Neutrophil (primary cell): ENCODE results near the gene ARRDC2.

Source experiments
- H3K27ac ChIP-seq: fragments of 200-600 bp; sonication (generic); 2 replicates; pipeline ENCODE4 v1.5.1; 2016; ENCODE audit warnings: mild to moderate bottlenecking, moderate library complexity
- H3K27me3 ChIP-seq: fragments of 200-600 bp; sonication (generic); 2 replicates; pipeline ENCODE4 v1.6.0; 2016; ENCODE audit warnings: mild to moderate bottlenecking
- H3K36me3 ChIP-seq: fragments of 200-600 bp; sonication (generic); 2 replicates; pipeline ENCODE4 v1.5.1; 2017
- H3K4me1 ChIP-seq, 2 experiments: fragments of 200-600 bp in 1 of 2; sonication (generic) in 1 of 2; 1 replicate in 1 of 2; 2 replicates in 1 of 2; pipeline versions ENCODE4 v1.5.1 to v1.6.1; 2013 to 2016; ENCODE audit warnings: low read depth in 1 of 2, low read length in 1 of 2, mild to moderate bottlenecking in 1 of 2, moderate library complexity in 1 of 2; ENCODE audit not compliant: control insufficient read depth in 1 of 2, insufficient read depth in 1 of 2
- H3K4me3 ChIP-seq, 2 experiments: fragments of 200-600 bp in 1 of 2; sonication (generic) in 1 of 2; 1 replicate in 1 of 2; 2 replicates in 1 of 2; pipeline ENCODE4 v1.5.1; 2013 to 2016; ENCODE audit warnings: low read depth in 1 of 2, low read length in 1 of 2, mild to moderate bottlenecking in 1 of 2, moderate library complexity in 1 of 2
- H3K9me3 ChIP-seq: fragments of 200-600 bp; sonication (generic); 2 replicates; pipeline ENCODE4 v1.5.1; 2016
- TF ChIP-seq, protein P1 (sequence below): fragments of 200-600 bp; sonication (generic); IDR thresholded peaks from 2 replicates; pipeline ENCODE4 v1.5.1; 2016; ENCODE audit warnings: antibody characterized with exemption

Gene ARRDC2

DNA sequence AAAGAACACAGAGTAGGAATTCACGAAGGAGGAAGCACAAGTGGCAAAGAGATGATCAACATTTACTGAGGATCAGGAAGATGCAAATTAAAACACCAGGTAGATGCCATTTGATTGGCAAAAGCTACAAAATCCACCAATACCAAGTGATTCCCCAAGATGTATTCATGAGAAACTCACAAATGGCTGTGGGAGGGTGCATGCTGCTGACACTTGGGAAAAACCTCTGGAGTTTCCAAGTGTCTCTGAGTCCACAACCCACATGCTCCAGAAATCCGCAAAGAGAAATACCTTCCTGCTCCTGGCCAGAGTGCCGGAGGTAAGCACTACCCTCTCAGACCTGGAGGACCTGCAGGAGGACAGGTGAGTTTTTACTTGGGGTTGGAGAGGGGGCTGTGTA is 35.7 kb downstream of the ARRDC2 start:
- Histone ChIP-seq H3K4me1 (peaks cover 11 to 13% of the 10 kb centered on the region in 2 experiments), H3K4me3 (no peak overlapping the region), H3K27me3 (peaks cover 10% of the 10 kb centered on the region), H3K36me3 (no peaks in the 10 kb centered on the region), H3K9me3 (no peaks in the 10 kb centered on the region), H3K27ac (no peak overlapping the region)
- TF ChIP-seq, protein P1, sequence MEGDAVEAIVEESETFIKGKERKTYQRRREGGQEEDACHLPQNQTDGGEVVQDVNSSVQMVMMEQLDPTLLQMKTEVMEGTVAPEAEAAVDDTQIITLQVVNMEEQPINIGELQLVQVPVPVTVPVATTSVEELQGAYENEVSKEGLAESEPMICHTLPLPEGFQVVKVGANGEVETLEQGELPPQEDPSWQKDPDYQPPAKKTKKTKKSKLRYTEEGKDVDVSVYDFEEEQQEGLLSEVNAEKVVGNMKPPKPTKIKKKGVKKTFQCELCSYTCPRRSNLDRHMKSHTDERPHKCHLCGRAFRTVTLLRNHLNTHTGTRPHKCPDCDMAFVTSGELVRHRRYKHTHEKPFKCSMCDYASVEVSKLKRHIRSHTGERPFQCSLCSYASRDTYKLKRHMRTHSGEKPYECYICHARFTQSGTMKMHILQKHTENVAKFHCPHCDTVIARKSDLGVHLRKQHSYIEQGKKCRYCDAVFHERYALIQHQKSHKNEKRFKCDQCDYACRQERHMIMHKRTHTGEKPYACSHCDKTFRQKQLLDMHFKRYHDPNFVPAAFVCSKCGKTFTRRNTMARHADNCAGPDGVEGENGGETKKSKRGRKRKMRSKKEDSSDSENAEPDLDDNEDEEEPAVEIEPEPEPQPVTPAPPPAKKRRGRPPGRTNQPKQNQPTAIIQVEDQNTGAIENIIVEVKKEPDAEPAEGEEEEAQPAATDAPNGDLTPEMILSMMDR = no peak

DNA sequence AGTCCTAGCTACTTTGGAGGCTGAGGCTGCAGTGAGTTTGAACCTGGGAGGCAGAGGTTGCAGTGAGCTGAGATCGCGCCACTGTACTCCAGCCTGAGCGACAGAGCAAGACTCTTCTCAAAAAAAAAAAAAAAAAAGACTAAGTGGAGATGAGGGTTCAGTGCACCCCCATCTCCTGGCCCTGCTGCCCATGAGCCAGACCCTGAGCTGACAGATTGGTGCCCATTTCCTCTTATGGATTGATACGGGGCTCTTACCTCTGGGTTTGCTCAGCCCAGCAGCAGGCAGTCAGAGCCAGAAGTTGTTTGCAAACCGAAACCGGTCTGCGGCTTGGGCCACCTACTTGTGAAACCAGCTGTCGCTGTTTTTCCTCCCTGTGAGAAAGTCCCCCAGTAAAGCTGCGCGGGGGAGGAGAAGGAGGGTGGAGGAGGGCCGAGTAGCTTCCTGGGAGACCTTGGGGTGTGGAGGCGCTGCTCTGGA is 36.9 kb downstream of the ARRDC2 start:
- Histone ChIP-seq H3K9me3 (no peaks in the 10 kb centered on the region), H3K36me3 (no peaks in the 10 kb centered on the region), H3K4me1 (peaks cover 11 to 13% of the 10 kb centered on the region in 2 experiments), H3K4me3 (peak overlapping the region; percentile 47 to 48), H3K27me3 (peaks cover 10% of the 10 kb centered on the region), H3K27ac (peak overlapping the region; percentile 60)
- TF ChIP-seq, protein P1 = no peak

DNA sequence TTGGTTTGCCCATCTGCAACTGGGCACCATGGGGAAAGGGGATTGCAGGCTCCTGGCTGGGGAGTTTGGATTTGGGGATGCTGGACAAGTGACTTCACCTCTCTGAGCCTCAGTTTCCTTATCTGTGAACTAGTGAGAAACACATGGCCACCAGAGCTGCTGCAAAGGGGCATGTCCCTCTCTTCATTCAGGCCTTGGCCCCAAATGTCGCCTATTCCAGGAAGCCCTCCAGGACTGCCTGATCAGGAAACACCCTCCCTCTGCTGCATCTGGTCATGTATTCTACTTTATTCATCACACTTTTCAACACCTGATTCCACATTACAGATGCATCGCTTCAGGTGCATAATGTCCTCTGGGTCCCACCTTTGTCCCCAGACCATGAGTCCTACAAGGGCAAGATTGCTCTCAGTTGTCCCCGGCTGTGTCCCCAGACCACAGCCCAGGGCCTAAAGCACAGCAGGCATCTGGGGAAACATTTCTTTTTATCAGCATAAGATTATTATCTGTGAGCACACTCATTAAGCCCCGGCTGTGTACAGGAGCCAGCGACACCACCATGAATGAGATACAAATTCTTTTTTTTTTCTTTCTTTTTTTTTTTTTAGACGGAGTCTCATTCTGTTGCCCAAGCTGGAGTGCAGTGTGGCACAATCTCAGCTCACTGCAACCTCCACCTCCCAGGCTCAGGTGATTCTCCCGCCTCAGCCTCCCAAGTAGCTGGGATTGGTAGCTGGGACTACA is 37.5 kb downstream of the ARRDC2 start:
- H3K27me3 ChIP-seq = peaks cover 9% of the 10 kb centered on the region
- H3K36me3 ChIP-seq = no peaks in the 10 kb centered on the region
- TF ChIP-seq, protein P1 = no peak
- peak overlapping the region; percentile 47 to 48 for H3K4me3 ChIP-seq
- H3K27ac ChIP-seq = peak overlapping the region; percentile 60
- H3K9me3 ChIP-seq = no peaks in the 10 kb centered on the region
- H3K4me1 ChIP-seq = peaks cover 11 to 13% of the 10 kb centered on the region in 2 experiments

DNA sequence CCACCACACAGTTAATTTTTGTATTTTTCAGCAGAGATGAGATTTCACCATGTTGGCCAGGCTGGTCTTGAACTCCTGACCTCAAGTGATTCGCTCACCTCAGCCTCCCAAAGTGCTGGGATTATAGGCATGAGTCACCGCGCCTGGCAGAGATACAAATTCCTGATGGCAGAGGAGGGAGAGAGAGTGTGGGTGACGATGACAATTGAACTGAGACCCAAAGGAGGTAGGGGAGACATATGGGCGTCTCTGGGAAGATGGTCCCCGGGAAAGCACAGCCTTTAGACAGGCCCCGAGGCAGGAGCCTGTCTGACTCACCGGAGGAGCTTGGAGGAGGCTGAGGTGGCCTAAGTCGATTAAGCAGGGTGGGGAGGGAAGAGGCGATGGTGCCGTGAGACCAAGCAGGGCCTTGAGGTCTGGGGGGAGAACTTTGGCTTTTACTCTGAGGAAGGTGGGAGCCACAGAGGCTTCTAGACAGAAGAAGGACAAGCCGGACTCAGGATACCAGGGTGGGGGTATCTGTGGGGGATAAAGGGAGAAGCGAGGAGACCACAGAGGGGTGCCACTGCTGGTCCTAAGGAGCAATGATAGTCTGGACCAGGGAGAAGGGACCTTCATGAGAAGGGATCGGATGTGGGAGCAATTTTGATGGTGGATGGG is 38.2 kb downstream of the ARRDC2 start:
- TF ChIP-seq, protein P1 = no peak
- no peaks in the 10 kb centered on the region for H3K36me3 ChIP-seq
- H3K27ac ChIP-seq = no peak overlapping the region
- peaks cover 10% of the 10 kb centered on the region for H3K27me3 ChIP-seq
- no peaks in the 10 kb centered on the region for H3K9me3 ChIP-seq
- H3K4me1 ChIP-seq = peaks cover 11 to 13% of the 10 kb centered on the region in 2 experiments
- H3K4me3 ChIP-seq = no peak overlapping the region

DNA sequence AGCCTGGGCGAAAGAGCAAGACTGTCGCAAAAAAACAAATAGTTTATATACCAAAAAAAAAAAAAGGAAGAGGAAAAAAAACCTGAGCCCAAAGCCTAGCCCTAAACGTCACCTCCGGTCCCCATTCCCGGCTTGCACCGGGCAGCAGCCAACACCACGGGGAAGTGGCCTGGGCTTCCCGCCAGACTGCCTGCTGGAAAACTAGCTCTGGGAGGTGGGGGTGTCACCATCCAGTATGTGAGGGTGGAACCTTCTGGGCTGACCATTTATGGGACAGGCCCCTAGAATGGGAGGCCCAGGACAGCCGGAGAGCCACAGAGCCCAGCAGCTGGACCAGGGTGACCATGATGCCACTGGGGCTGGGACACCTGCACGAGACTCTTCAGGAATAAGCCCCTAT is 41.4 kb downstream of the ARRDC2 start:
- Histone ChIP-seq H3K36me3 (no peaks in the 10 kb centered on the region), H3K4me3 (no peak overlapping the region), H3K27me3 (peaks cover 33% of the 10 kb centered on the region), H3K27ac (no peak overlapping the region), H3K9me3 (no peaks in the 10 kb centered on the region), H3K4me1 (peaks cover 10 to 12% of the 10 kb centered on the region in 2 experiments)
- TF ChIP-seq, protein P1 = no peak
